Breast epithelium (tissue), 4 donors: ENCODE results near the gene ZNF3. TPM values are rescaled to one million over a fixed set of nuclear protein-coding genes. Genes with fewer than 3 reads are reported as not detected.

Experiments used
- DNase-seq, 2 donors: peaks; one replicate each; pipeline ENCODE4 v3.0.0-alpha.2; 2019; ENCODE audit warnings: low spot score in 2 of 2
- H3K27ac ChIP-seq, 2 donors: fragments of 200-600 bp; sonication (generic) in 1 of 2; one replicate each; pipeline ENCODE4 v1.5.1; 2016 to 2019; ENCODE audit warnings: mild to moderate bottlenecking in 1 of 2
- H3K27me3 ChIP-seq, 2 donors: fragments of 200-600 bp; sonication (generic) in 1 of 2; one replicate each; pipeline versions ENCODE4 v1.5.1 to v1.6.0; 2017 to 2019; ENCODE audit warnings: control low read depth in 1 of 2, mild to moderate bottlenecking in 1 of 2
- H3K36me3 ChIP-seq: fragments of 200-600 bp; one replicate; pipeline ENCODE4 v1.5.1; 2019
- H3K4me1 ChIP-seq, 2 donors: fragments of 200-600 bp; sonication (generic); one replicate each; pipeline ENCODE4 v1.5.1; 2016 to 2019; ENCODE audit warnings: control low read depth in 1 of 2
- H3K4me3 ChIP-seq, 3 donors: fragments of 200-600 bp; sonication (generic); 1 replicate in 2 of 3; 2 replicates in 1 of 3; pipeline ENCODE4 v1.5.1; 2016 to 2019; ENCODE audit warnings: mild to moderate bottlenecking in 3 of 3, moderate library complexity in 2 of 3
- H3K9me3 ChIP-seq, 2 donors: fragments of 200-600 bp; sonication (generic) in 1 of 2; one replicate each; pipeline ENCODE4 v1.5.1; 2016 to 2019; ENCODE audit warnings: control low read depth in 1 of 2
- POLR2A ChIP-seq: fragments of 450-650 bp; IDR thresholded peaks from one replicate; pipeline ENCODE4 v1.6.1; 2016; ENCODE audit warnings: antibody characterized with exemption, mild to moderate bottlenecking, moderate library complexity
- POLR2AphosphoS5 ChIP-seq, 3 donors: sonication (generic); formaldehyde crosslinking; IDR thresholded peaks; one replicate each; pipeline ENCODE4 v1.6.1; 2017; ENCODE audit warnings: antibody characterized with exemption in 3 of 3
- intact Hi-C: fragments of 100-400 bp; cut with DNase I; formaldehyde crosslinking; loops from one replicate; pipeline ENCODE4 v1.15.1; 2023; ENCODE audit warnings: low total_unique reads
- total RNA-seq, 3 donors: library from RNA; depleted of rRNA; stranded (reverse); fragments of >200 nt; gene quantifications; one replicate each; pipeline ENCODE4 v1.1.0, GENCODE V29; 2016
- TF ChIP-seq, protein P1 (sequence below), 3 donors: fragments of 450-650 bp; IDR thresholded peaks; one replicate each; pipeline ENCODE4 v1.5.1; 2016 to 2017; ENCODE audit warnings: antibody characterized with exemption in 3 of 3, mild to moderate bottlenecking in 3 of 3, moderate library complexity in 3 of 3

ZNF3 gene
- total RNA-seq, 3 donors from 2014 or later, result 19.4 to 43.6 (median 31.5) TPM

- Histone ChIP-seq H3K4me3 (no peak overlapping the region), H3K27me3 (no peaks in the 10 kb centered on the region), H3K9me3 (peaks cover 25 to 31% of the 10 kb centered on the region in 2 donors), H3K27ac (no peak overlapping the region), H3K4me1 (no peaks in the 10 kb centered on the region), H3K36me3 (peaks cover 29% of the 10 kb centered on the region)
- intact Hi-C loops, result no loop called here
- no peak for DNase-seq
- TF ChIP-seq POLR2A (no peak), POLR2AphosphoS5 (IDR thresholded peaks at IDR 0.05) (no peak)
- TF ChIP-seq, protein P1, sequence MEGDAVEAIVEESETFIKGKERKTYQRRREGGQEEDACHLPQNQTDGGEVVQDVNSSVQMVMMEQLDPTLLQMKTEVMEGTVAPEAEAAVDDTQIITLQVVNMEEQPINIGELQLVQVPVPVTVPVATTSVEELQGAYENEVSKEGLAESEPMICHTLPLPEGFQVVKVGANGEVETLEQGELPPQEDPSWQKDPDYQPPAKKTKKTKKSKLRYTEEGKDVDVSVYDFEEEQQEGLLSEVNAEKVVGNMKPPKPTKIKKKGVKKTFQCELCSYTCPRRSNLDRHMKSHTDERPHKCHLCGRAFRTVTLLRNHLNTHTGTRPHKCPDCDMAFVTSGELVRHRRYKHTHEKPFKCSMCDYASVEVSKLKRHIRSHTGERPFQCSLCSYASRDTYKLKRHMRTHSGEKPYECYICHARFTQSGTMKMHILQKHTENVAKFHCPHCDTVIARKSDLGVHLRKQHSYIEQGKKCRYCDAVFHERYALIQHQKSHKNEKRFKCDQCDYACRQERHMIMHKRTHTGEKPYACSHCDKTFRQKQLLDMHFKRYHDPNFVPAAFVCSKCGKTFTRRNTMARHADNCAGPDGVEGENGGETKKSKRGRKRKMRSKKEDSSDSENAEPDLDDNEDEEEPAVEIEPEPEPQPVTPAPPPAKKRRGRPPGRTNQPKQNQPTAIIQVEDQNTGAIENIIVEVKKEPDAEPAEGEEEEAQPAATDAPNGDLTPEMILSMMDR (IDR thresholded peaks at IDR 0.05), result no peak
Measured at GRCh38 chr7:100069991-100070390, 11.5 kb downstream of the ZNF3 start.

DNA sequence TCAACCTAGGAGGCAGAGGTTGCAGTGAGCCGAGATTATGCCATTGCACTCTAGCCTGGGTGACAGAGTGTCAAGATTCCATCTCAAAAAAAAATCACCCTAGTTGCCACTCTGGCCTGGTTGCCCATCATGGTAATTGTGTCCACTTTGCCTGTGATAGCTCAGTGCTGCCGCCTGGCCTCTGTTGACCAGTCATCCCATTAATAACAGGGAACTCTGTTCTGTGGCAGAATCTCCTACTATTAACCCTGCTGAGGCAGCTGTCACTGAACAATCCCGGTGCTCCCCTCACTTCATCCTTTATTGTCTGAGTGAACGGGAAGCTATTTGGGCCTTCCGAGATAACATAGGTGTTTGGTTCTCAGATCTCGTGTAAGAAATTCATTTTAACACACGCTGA is 14.6 kb downstream of the ZNF3 start:
- H3K36me3 ChIP-seq, result peaks cover 17% of the 10 kb centered on the region

DNA sequence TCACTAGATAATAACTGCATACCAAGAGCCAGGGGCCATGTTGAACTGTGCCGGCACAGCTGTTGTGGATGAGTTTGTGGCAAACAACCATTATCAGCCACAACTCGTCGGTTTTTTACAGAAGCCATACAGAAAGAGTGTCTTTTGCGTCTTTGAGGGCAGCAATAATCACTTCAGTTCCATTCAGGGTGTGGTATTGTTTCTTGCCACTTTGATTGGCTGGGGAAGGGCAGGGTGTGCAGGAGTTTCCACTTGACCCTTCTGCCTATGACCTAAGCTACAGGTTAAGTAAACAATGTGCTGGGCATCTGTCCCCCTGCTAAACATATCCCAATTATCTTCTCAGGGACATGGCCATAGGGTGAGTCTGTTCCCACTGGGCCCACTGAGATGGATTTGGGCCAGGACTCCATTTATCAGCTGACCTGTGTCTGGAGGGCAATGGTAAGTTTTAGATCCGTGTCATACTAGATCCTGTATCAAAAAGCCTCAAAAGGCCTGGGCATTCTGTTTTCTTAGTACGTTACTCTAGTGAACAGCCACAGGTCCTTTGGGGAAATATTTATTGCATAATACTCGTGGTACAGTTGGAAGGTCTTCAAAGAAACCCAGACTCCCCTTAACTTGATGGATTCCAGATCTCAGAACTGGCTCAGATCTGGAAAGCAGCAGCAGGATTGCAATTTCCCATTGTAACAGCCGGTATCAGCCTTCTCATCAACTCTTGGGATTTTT is 15.9 kb downstream of the ZNF3 start:
- no peak for DNase-seq
- intact Hi-C loops, result no loop called here
- peaks cover 4% of the 10 kb centered on the region for H3K36me3 ChIP-seq
- TF ChIP-seq POLR2AphosphoS5 (IDR thresholded peaks at IDR 0.05), result peak in 1 of 3 donors; percentile 85
- no peak for TF ChIP-seq POLR2A
- TF ChIP-seq, protein P1 (IDR thresholded peaks at IDR 0.05), result no peak
- peaks cover 4 to 10% of the 10 kb centered on the region in 2 donors for H3K9me3 ChIP-seq
- H3K4me1 ChIP-seq, result no peaks in the 10 kb centered on the region
- no peaks in the 10 kb centered on the region for H3K27me3 ChIP-seq
- H3K4me3 ChIP-seq, result no peak overlapping the region
- H3K27ac ChIP-seq, result peak overlapping the region; percentile 22 to 42

More for the DNA sequence above, 14.6 kb downstream of the ZNF3 start:
- Histone ChIP-seq H3K4me1 (no peaks in the 10 kb centered on the region), H3K27ac (no peak overlapping the region), H3K9me3 (peaks cover 18 to 23% of the 10 kb centered on the region in 2 donors), H3K27me3 (no peaks in the 10 kb centered on the region), H3K4me3 (no peak overlapping the region)
- DNase-seq, result no peak
- TF ChIP-seq POLR2AphosphoS5 (IDR thresholded peaks at IDR 0.05) (no peak), POLR2A (no peak)
- TF ChIP-seq, protein P1 (IDR thresholded peaks at IDR 0.05), result no peak
- intact Hi-C loops, result no loop called here

GRCh38 chr7:100064162-100064561 is 17.4 kb downstream of the ZNF3 start:
- Histone ChIP-seq H3K27ac (no peak overlapping the region), H3K4me1 (no peaks in the 10 kb centered on the region), H3K9me3 (no peaks in the 10 kb centered on the region), H3K4me3 (no peak overlapping the region), H3K36me3 (no peaks in the 10 kb centered on the region), H3K27me3 (no peaks in the 10 kb centered on the region)
- no peak for DNase-seq
- intact Hi-C loops, result no loop called here
- TF ChIP-seq POLR2A (no peak), POLR2AphosphoS5 (IDR thresholded peaks at IDR 0.05) (no peak)
- TF ChIP-seq, protein P1 (IDR thresholded peaks at IDR 0.05), result no peak

GRCh38 chr7:100063376-100063775 is 18.1 kb downstream of the ZNF3 start:
- no peaks in the 10 kb centered on the region for H3K27me3 ChIP-seq
- H3K9me3 ChIP-seq, result no peaks in the 10 kb centered on the region
- H3K36me3 ChIP-seq, result no peaks in the 10 kb centered on the region
- no peaks in the 10 kb centered on the region for H3K4me1 ChIP-seq
- intact Hi-C loops, result no loop called here
- no peak overlapping the region for H3K4me3 ChIP-seq
- DNase-seq, result no peak
- TF ChIP-seq POLR2AphosphoS5 (IDR thresholded peaks at IDR 0.05) (no peak), POLR2A (no peak)
- TF ChIP-seq, protein P1 (IDR thresholded peaks at IDR 0.05), result no peak
- no peak overlapping the region for H3K27ac ChIP-seq
